ENCODE measurements around the gene ICA1. TPM values are rescaled to one million over a fixed set of nuclear protein-coding genes. Genes with fewer than 3 reads are reported as not detected.

ICA1 gene
- total RNA-seq, 1 experiment from 2014 or later, result 28.8 TPM

- H3K9me3 ChIP-seq (ENCODE audit: control insufficient read depth, low read depth, low read length), result no peaks in the 10 kb centered on the region
- Mint-ChIP-seq H3K36me3 (ENCODE audit: insufficient read depth in 1 of 3, low read depth in 3 of 3) (peaks cover 3 to 4% (median 4%) of the 10 kb centered on the region in 3 experiments; a peak in 4 of 7 replicates), H3K27me3 (ENCODE audit: low read depth) (no peaks in the 10 kb centered on the region), H3K4me1 (peaks cover 49 to 50% of the 10 kb centered on the region in 2 experiments), H3K9me3 (no peaks in the 10 kb centered on the region), H3K27ac (no peak overlapping the region), H3K4me3 (no peak overlapping the region)
- no peak overlapping the region for H2BK120ac ChIP-seq (ENCODE audit: low read depth, low read length, poor library complexity, severe bottlenecking)
- no peak overlapping the region for H4K91ac ChIP-seq (ENCODE audit: insufficient read length, low read depth, low read length)
- no peak overlapping the region for H3K23ac ChIP-seq (ENCODE audit: insufficient read length, low read depth, low read length)
- H3K4me1 ChIP-seq (ENCODE audit: insufficient read depth, low read length), result peaks cover 11% of the 10 kb centered on the region; the same call in 1 of the 2 replicates
- no peak overlapping the region for H2BK5ac ChIP-seq (ENCODE audit: insufficient read length, low read length)
- no peak overlapping the region for H3K14ac ChIP-seq (ENCODE audit: insufficient read depth, low read length)
- H3K18ac ChIP-seq (ENCODE audit: insufficient read length, low read depth, low read length), result no peak overlapping the region
- no peak overlapping the region for H2BK20ac ChIP-seq (ENCODE audit: low read depth, low read length, poor library complexity, severe bottlenecking)
- DNase-seq, result no peak
- H3K4ac ChIP-seq (ENCODE audit: low read depth, low read length), result no peak overlapping the region
- H2AFZ ChIP-seq (ENCODE audit: low read length), result no peak overlapping the region
- no peak overlapping the region for H2AK5ac ChIP-seq (ENCODE audit: insufficient read length, low read length)
- no peak overlapping the region for H4K5ac ChIP-seq (ENCODE audit: insufficient read length, low read depth, low read length)
- H3K56ac ChIP-seq (ENCODE audit: insufficient read length, low read depth, low read length), result no peak overlapping the region
- no peak overlapping the region for H4K8ac ChIP-seq (replicated peaks; ENCODE audit: insufficient read length, low read depth, low read length)
- H3T11ph ChIP-seq (ENCODE audit: low read length), result no peak overlapping the region
- no peak overlapping the region for H3K4me2 ChIP-seq (ENCODE audit: insufficient read depth, insufficient read length, low read length)
- no peaks in the 10 kb centered on the region for H3K27me3 ChIP-seq (ENCODE audit: insufficient read depth, low read length)
- no peaks in the 10 kb centered on the region for H3K79me2 ChIP-seq (ENCODE audit: insufficient read depth, low read length)
- no peak overlapping the region for H3K27ac ChIP-seq (ENCODE audit: insufficient read length, low read depth, low read length)
- no peaks in the 10 kb centered on the region for H4K20me1 ChIP-seq (ENCODE audit: control insufficient read depth, insufficient read depth, insufficient read length)
- no peak for TF ChIP-seq CTCF (conservative IDR thresholded peaks at IDR 0.05)
- H3K23me2 ChIP-seq (ENCODE audit: insufficient read length, low read depth, low read length, poor library complexity, severe bottlenecking), result no peaks in the 10 kb centered on the region
- no peak overlapping the region for H3K9ac ChIP-seq (ENCODE audit: extremely low read depth, insufficient read length, low read length)
- no CpG with 5 or more reads among the region's 2 CpGs for WGBS (ENCODE audit: extremely low coverage, insufficient read length, low lambda C conversion rate)
- H3K79me1 ChIP-seq (ENCODE audit: insufficient read depth, low read depth, low read length, poor library complexity, severe bottlenecking), result no peaks in the 10 kb centered on the region
- H2BK15ac ChIP-seq (ENCODE audit: low read depth, low read length), result no peak overlapping the region
- H2BK12ac ChIP-seq (ENCODE audit: insufficient read length, low read depth, low read length), result no peak overlapping the region
These were observed 53.2 kb downstream of the ICA1 start for GRCh38 chr7:8208816-8209215.

Data from H9 (cell line).